ENCODE data around the gene RNU5D-1. TPM values are rescaled to one million over a fixed set of nuclear protein-coding genes. Genes with fewer than 3 reads are reported as not detected.

The RNU5D-1 gene
- total RNA-seq, 1 experiment from 2014 or later = not detected

DNA sequence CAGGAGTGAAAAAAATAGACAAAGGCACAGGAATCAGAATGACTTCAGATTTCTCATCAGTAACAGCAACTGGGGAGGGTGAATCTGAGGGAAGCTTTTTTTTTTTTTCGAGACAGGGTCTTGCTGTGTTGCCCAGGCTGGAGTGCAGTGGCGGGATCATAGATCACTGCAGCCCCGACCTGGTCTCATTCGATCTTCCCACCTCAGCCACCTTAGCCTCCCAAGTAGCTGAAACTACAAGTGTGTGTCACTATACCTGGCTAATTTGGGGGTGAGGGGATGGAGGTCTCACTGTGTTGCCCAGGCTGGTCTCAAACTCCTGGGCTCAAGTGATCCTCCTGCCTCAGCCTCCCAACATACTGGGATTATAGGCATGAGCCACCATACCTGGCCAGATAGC is 45.8 kb downstream of the RNU5D-1 start:
- no peak overlapping the region for H3K27ac Mint-ChIP-seq
- H3K4me1 Mint-ChIP-seq = peaks cover 28 to 38% of the 10 kb centered on the region in 2 experiments
- Histone ChIP-seq H2BK20ac (ENCODE audit: low read depth, low read length, poor library complexity, severe bottlenecking) (no peak overlapping the region), H3K23ac (ENCODE audit: insufficient read length, low read depth, low read length) (no peak overlapping the region), H2AK5ac (ENCODE audit: insufficient read length, low read length) (no peak overlapping the region), H3K27me3 (ENCODE audit: insufficient read depth, low read length) (no peaks in the 10 kb centered on the region), H3K4me1 (ENCODE audit: insufficient read depth, low read length) (peaks cover 12% of the 10 kb centered on the region; the same call in 1 of the 2 replicates), H4K91ac (ENCODE audit: insufficient read length, low read depth, low read length) (no peak overlapping the region), H4K5ac (ENCODE audit: insufficient read length, low read depth, low read length) (no peak overlapping the region), H3K9me3 (ENCODE audit: control insufficient read depth, low read depth, low read length) (no peaks in the 10 kb centered on the region), H2BK15ac (ENCODE audit: low read depth, low read length) (no peak overlapping the region), H3K14ac (ENCODE audit: insufficient read depth, low read length) (no peak overlapping the region), H3K79me2 (ENCODE audit: insufficient read depth, low read length) (no peaks in the 10 kb centered on the region), H4K8ac (replicated peaks; ENCODE audit: insufficient read length, low read depth, low read length) (no peak overlapping the region), H3K9ac (ENCODE audit: extremely low read depth, insufficient read length, low read length) (no peak overlapping the region), H3K23me2 (ENCODE audit: insufficient read length, low read depth, low read length, poor library complexity, severe bottlenecking) (no peaks in the 10 kb centered on the region), H3K56ac (ENCODE audit: insufficient read length, low read depth, low read length) (no peak overlapping the region), H3T11ph (ENCODE audit: low read length) (no peak overlapping the region), H3K4me2 (ENCODE audit: insufficient read depth, insufficient read length, low read length) (no peak overlapping the region), H4K20me1 (ENCODE audit: control insufficient read depth, insufficient read depth, insufficient read length) (no peaks in the 10 kb centered on the region), H2BK5ac (ENCODE audit: insufficient read length, low read length) (no peak overlapping the region), H2BK120ac (ENCODE audit: low read depth, low read length, poor library complexity, severe bottlenecking) (no peak overlapping the region), H2AFZ (ENCODE audit: low read length) (no peak overlapping the region), H2BK12ac (ENCODE audit: insufficient read length, low read depth, low read length) (no peak overlapping the region), H3K79me1 (ENCODE audit: insufficient read depth, low read depth, low read length, poor library complexity, severe bottlenecking) (no peaks in the 10 kb centered on the region), H3K4ac (ENCODE audit: low read depth, low read length) (no peak overlapping the region), H3K18ac (ENCODE audit: insufficient read length, low read depth, low read length) (no peak overlapping the region), H3K27ac (ENCODE audit: insufficient read length, low read depth, low read length) (no peak overlapping the region)
- no peaks in the 10 kb centered on the region; a peak in 1 of 5 replicates for H3K9me3 Mint-ChIP-seq
- H3K36me3 Mint-ChIP-seq (ENCODE audit: insufficient read depth in 1 of 3, low read depth in 3 of 3) = peaks cover 0 to 5% (median 0%) of the 10 kb centered on the region in 3 experiments; a peak in 2 of 7 replicates
- TF ChIP-seq, protein P1, sequence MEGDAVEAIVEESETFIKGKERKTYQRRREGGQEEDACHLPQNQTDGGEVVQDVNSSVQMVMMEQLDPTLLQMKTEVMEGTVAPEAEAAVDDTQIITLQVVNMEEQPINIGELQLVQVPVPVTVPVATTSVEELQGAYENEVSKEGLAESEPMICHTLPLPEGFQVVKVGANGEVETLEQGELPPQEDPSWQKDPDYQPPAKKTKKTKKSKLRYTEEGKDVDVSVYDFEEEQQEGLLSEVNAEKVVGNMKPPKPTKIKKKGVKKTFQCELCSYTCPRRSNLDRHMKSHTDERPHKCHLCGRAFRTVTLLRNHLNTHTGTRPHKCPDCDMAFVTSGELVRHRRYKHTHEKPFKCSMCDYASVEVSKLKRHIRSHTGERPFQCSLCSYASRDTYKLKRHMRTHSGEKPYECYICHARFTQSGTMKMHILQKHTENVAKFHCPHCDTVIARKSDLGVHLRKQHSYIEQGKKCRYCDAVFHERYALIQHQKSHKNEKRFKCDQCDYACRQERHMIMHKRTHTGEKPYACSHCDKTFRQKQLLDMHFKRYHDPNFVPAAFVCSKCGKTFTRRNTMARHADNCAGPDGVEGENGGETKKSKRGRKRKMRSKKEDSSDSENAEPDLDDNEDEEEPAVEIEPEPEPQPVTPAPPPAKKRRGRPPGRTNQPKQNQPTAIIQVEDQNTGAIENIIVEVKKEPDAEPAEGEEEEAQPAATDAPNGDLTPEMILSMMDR (conservative IDR thresholded peaks at IDR 0.05) = no peak
- no CpG with 5 or more reads among the region's 4 CpGs for WGBS (ENCODE audit: extremely low coverage, insufficient read length, low lambda C conversion rate)
- no peaks in the 10 kb centered on the region; the same call in 1 of the 2 replicates for H3K27me3 Mint-ChIP-seq (ENCODE audit: low read depth)
- no peak overlapping the region for H3K4me3 Mint-ChIP-seq
- DNase-seq = no peak

Data from H9 (cell line).